NCI-H82 treated with DMSO at 0.1 percent for 48 hours (cell line): Measurements from ENCODE around the gene OR5H2.
A peak's percentile ranks its signal among the peaks of the same experiment; 100 is the strongest.

Source experiments
- DNase-seq: peaks from one replicate; lab custom pipeline; 2025; ENCODE audit not compliant: unreplicated experiment; lab: John Stamatoyannopoulos, UW

The OR5H2 gene

GRCh38 chr3:98329392-98330124, 47.3 kb downstream of the OR5H2 start:
- DNase-seq = peak; percentile 38

GRCh38 chr3:98331329-98331728, 49.0 kb downstream of the OR5H2 start:
- DNase-seq = no peak
